ENCODE results near the gene IRF5. TPM values are rescaled to one million over a fixed set of nuclear protein-coding genes. Genes with fewer than 3 reads are reported as not detected.
"Not testable (repeated sequence)": the region's sequence is repeated elsewhere in the genome, so short reads cannot be mapped to it uniquely, and the experiment has no call there.

The IRF5 gene
- total RNA-seq, 1 experiment from 2014 or later, result 0.75 TPM

- DNase-seq (ENCODE audit: low read depth), result no peak
Observed at GRCh38 chr7:128906001-128906765, 31.5 kb upstream of the IRF5 start.

- DNase-seq (ENCODE audit: low read depth), result no peak
Observed at GRCh38 chr7:128906766-128907559, 30.8 kb upstream of the IRF5 start.

GRCh38 chr7:128908750-128909624 is 28.7 kb upstream of the IRF5 start:
- no peak for DNase-seq (ENCODE audit: low read depth)

- no peak for DNase-seq (ENCODE audit: low read depth)
Observed at GRCh38 chr7:128909625-128910568, 27.8 kb upstream of the IRF5 start.

GRCh38 chr7:128910569-128910945 is 27.2 kb upstream of the IRF5 start, which contains the start of gene KCP:
KCP (minus strand) TSS chr7:128910709; CDS start chr7:128910676, 33 bp downstream.
- no peak for DNase-seq (ENCODE audit: low read depth)

GRCh38 chr7:128911423-128912031 is 26.2 kb upstream of the IRF5 start:
- DNase-seq (ENCODE audit: low read depth), result no peak

GRCh38 chr7:128912281-128912680 is 25.4 kb upstream of the IRF5 start:
- no peak for DNase-seq (ENCODE audit: low read depth)

- DNase-seq (ENCODE audit: low read depth), result not testable (repeated sequence)
Observed at GRCh38 chr7:128912709-128913495, 24.8 kb upstream of the IRF5 start.

GRCh38 chr7:128913870-128914565 is 23.7 kb upstream of the IRF5 start:
- DNase-seq (ENCODE audit: low read depth), result no peak

GRCh38 chr7:128914566-128915151 is 23.1 kb upstream of the IRF5 start:
- DNase-seq (ENCODE audit: low read depth), result no peak

- no peak for DNase-seq (ENCODE audit: low read depth)
Observed at GRCh38 chr7:128915271-128915819, 22.4 kb upstream of the IRF5 start.

- no peak for DNase-seq (ENCODE audit: low read depth)
Observed at GRCh38 chr7:128915841-128916642, 21.7 kb upstream of the IRF5 start.

GRCh38 chr7:128916643-128916915 is 21.1 kb upstream of the IRF5 start:
- no peak for DNase-seq (ENCODE audit: low read depth)

- DNase-seq (ENCODE audit: low read depth), result no peak
Observed at GRCh38 chr7:128917122-128917521, 20.6 kb upstream of the IRF5 start.

GRCh38 chr7:128918016-128918665 is 19.6 kb upstream of the IRF5 start:
- no peak for DNase-seq (ENCODE audit: low read depth)

GRCh38 chr7:128919241-128919640 is 18.5 kb upstream of the IRF5 start:
- no peak for DNase-seq (ENCODE audit: low read depth)

All from LHCN-M2 (cell line).